ENCODE measurements around the gene RAD54L. TPM values are rescaled to one million over a fixed set of nuclear protein-coding genes. Genes with fewer than 3 reads are reported as not detected.

The RAD54L gene
- total RNA-seq, 1 donor from 2014 or later: 9.3 TPM

DNA sequence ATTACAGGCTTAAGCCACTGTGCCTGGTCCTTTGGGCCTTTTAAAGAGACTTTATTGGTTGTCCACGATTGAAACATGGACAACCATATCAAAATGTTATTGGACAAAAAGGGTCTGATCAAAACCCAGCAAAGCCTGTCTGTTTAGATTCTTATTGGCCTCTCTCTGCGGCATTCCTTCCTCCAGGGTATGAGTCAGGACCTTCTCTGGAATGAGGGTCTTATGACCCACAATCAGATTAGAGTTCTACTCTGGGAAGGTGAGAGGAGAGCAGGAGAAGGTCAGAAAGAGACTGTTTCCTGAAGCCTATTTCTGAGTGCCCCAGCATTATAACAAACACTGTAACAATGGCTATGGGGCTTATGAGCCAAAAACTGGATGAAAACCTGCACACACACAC is 36.5 kb upstream of the RAD54L start:
- Mint-ChIP-seq H3K36me3 (ENCODE audit: low read depth, unreplicated experiment) (no peaks in the 10 kb centered on the region), H3K4me3 (ENCODE audit: unreplicated experiment) (no peak overlapping the region), H3K27ac (ENCODE audit: unreplicated experiment) (no peak overlapping the region), H3K9me3 (ENCODE audit: unreplicated experiment) (no peaks in the 10 kb centered on the region), H3K27me3 (ENCODE audit: unreplicated experiment) (peaks cover 3% of the 10 kb centered on the region), H3K4me1 (ENCODE audit: unreplicated experiment) (no peaks in the 10 kb centered on the region)
- TF ChIP-seq, protein P1, sequence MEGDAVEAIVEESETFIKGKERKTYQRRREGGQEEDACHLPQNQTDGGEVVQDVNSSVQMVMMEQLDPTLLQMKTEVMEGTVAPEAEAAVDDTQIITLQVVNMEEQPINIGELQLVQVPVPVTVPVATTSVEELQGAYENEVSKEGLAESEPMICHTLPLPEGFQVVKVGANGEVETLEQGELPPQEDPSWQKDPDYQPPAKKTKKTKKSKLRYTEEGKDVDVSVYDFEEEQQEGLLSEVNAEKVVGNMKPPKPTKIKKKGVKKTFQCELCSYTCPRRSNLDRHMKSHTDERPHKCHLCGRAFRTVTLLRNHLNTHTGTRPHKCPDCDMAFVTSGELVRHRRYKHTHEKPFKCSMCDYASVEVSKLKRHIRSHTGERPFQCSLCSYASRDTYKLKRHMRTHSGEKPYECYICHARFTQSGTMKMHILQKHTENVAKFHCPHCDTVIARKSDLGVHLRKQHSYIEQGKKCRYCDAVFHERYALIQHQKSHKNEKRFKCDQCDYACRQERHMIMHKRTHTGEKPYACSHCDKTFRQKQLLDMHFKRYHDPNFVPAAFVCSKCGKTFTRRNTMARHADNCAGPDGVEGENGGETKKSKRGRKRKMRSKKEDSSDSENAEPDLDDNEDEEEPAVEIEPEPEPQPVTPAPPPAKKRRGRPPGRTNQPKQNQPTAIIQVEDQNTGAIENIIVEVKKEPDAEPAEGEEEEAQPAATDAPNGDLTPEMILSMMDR (IDR thresholded peaks at IDR 0.05; ENCODE audit: unreplicated experiment): no peak
- no peak for DNase-seq (ENCODE audit: low spot score)

DNA sequence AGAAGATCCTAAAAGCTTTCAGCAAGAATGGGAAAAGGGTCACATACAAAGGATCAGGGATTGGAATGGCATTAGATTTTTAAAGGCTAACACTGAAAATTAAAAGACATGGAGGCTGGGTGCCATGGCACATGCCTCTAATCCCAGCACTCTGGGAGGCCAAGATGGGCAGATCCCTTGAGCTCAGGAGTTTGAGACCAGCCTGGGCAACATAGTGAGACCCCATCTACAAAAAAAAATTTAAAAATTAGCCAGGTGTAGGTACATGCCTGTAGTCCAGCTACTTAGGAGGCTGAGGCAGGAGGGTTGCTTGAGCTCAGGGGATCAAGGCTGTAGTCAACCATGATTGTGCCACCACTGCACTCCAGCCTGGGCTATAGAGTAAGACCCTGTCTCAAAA is 32.1 kb upstream of the RAD54L start:
- no peaks in the 10 kb centered on the region for H3K9me3 Mint-ChIP-seq (ENCODE audit: unreplicated experiment)
- no peak overlapping the region for H3K4me3 Mint-ChIP-seq (ENCODE audit: unreplicated experiment)
- no peak overlapping the region for H3K27ac Mint-ChIP-seq (ENCODE audit: unreplicated experiment)
- H3K36me3 Mint-ChIP-seq (ENCODE audit: low read depth, unreplicated experiment): no peaks in the 10 kb centered on the region
- no peaks in the 10 kb centered on the region for H3K4me1 Mint-ChIP-seq (ENCODE audit: unreplicated experiment)
- DNase-seq (ENCODE audit: low spot score): no peak
- peaks cover 5% of the 10 kb centered on the region for H3K27me3 Mint-ChIP-seq (ENCODE audit: unreplicated experiment)
- TF ChIP-seq, protein P1 (IDR thresholded peaks at IDR 0.05; ENCODE audit: unreplicated experiment): no peak

DNA sequence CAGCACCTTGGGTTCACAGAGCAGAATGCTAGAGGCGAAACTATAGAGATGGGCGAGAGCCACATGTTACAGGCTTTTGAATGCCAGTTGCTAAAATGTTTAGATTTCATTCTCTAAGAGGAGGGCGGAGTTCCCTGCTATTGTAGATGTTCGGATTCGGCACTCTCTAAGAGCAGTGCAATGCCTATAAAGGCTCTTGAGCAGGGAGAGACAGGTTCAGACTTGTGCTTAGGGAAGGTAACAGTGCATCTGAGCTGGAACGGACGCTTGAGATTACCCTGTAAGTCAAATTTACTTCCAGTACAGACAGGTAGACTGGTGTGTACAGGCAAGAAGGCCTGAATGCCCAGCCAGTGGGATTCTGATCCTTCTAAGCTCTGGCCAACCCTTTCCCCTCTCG is 29.1 kb upstream of the RAD54L start:
- TF ChIP-seq, protein P1 (IDR thresholded peaks at IDR 0.05; ENCODE audit: unreplicated experiment): no peak
- Mint-ChIP-seq H3K27ac (ENCODE audit: unreplicated experiment) (no peak overlapping the region), H3K36me3 (ENCODE audit: low read depth, unreplicated experiment) (no peaks in the 10 kb centered on the region), H3K27me3 (ENCODE audit: unreplicated experiment) (peaks cover 7% of the 10 kb centered on the region), H3K4me3 (ENCODE audit: unreplicated experiment) (no peak overlapping the region), H3K4me1 (ENCODE audit: unreplicated experiment) (peaks cover 12% of the 10 kb centered on the region), H3K9me3 (ENCODE audit: unreplicated experiment) (no peaks in the 10 kb centered on the region)
- no peak for DNase-seq (ENCODE audit: low spot score)

DNA sequence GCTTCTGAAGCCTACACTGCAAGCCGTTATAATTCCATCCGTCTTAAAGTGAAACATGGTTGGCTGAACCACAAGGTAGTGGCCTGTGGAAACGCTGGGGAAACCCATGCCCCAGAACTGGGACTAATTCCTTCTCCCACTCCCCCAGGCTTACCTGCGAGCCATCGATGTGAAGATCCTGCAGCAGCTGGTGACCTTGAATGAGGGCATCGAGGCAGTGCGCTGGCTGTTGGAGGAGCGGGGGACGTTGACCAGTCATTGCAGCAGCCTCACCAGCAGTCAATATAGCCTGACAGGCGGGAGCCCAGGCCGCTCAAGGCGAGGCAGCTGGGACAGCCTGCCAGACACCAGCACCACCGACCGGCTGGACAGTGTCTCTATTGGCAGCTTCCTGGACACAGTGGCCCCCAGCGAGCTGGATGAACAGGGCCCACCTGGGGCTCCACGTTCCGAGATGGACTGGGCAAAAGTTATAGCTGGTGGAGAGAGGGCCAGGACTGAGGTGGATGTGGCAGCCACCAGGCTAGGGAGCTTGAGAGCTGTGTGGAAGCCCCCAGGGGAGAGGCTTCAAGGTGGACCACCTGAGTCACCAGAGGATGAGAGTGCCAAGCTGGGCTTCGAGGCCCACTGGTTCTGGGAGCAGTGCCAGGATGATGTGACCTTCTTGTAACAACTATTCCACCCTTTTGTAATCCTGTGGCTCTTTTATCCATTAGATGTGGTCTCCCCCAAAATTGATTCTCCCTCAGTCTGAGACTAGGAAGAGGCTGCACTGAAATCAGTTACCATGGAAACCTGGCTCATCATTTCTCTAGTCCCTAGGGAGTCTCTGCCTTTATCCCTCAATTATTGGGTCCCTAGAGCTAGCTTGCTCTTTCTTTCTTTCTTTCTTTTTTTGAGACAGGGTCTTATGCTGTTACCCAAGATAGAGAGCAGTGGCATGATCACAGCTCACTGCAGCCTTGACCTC is 27.7 kb upstream of the RAD54L start:
- Mint-ChIP-seq H3K27me3 (ENCODE audit: unreplicated experiment) (peaks cover 10% of the 10 kb centered on the region), H3K27ac (ENCODE audit: unreplicated experiment) (no peak overlapping the region)

More for the DNA sequence above, 27.7 kb upstream of the RAD54L start:
- TF ChIP-seq, protein P1 (IDR thresholded peaks at IDR 0.05; ENCODE audit: unreplicated experiment): no peak
- peaks cover 17% of the 10 kb centered on the region for H3K4me1 Mint-ChIP-seq (ENCODE audit: unreplicated experiment)
- H3K36me3 Mint-ChIP-seq (ENCODE audit: low read depth, unreplicated experiment): no peaks in the 10 kb centered on the region
- H3K4me3 Mint-ChIP-seq (ENCODE audit: unreplicated experiment): no peak overlapping the region
- H3K9me3 Mint-ChIP-seq (ENCODE audit: unreplicated experiment): no peaks in the 10 kb centered on the region
- DNase-seq (ENCODE audit: low spot score): no peak
